PFSK-1 (cell line): Measurements from ENCODE around the gene RPS6KB1.

Experiments used
- FOXP2 ChIP-seq: optimal IDR thresholded peaks from 2 replicates; pipeline ENCODE3; 2011; ENCODE audit warnings: borderline replicate concordance, control low read depth, inconsistent platforms; ENCODE audit not compliant: insufficient read depth; ENCODE audit errors: extremely low read length, extremely low read depth
- POLR2AphosphoS5 ChIP-seq: IDR thresholded peaks from 2 replicates; pipeline ENCODE4 v1.6.1; 2012; ENCODE audit warnings: low read depth, mild to moderate bottlenecking, control low read depth, low read length, moderate library complexity
- REST ChIP-seq, 2 experiments: IDR thresholded peaks; 2 replicates each; pipeline versions ENCODE4 v1.6.1 to v1.8.0; 2011 to 2012; ENCODE audit warnings: low read depth in 2 of 2, low read length in 2 of 2, control low read depth in 1 of 2, inconsistent platforms in 1 of 2, mild to moderate bottlenecking in 1 of 2, moderate library complexity in 1 of 2; ENCODE audit not compliant: insufficient read depth in 1 of 2
- SIN3A ChIP-seq: IDR thresholded peaks from 2 replicates; pipeline ENCODE4 v1.6.1; 2012; ENCODE audit warnings: mild to moderate bottlenecking, low read length, moderate library complexity, borderline replicate concordance; ENCODE audit not compliant: insufficient read depth
- TAF1 ChIP-seq: IDR thresholded peaks from 2 replicates; pipeline ENCODE4 v1.6.1; 2012; ENCODE audit warnings: low read length, control low read depth, borderline replicate concordance; ENCODE audit not compliant: insufficient read depth

The RPS6KB1 gene

GRCh38 chr17:59848778-59849177 lies 44.1 kb upstream of the RPS6KB1 start:
- TF ChIP-seq TAF1 (no peak), SIN3A (no peak), REST (IDR thresholded peaks at IDR 0.05; ENCODE audit: insufficient read depth in 1 of 2, low read depth in 2 of 2, low read length in 2 of 2) (no peak), FOXP2 (no peak), POLR2AphosphoS5 (no peak)

- TF ChIP-seq POLR2AphosphoS5 (no peak; the same call in 1 of the 2 replicates), FOXP2 (peak; percentile 66)
Measured at GRCh38 chr17:59851439-59852375, 41.2 kb upstream of the RPS6KB1 start.

- TF ChIP-seq TAF1, result no peak
- TF ChIP-seq FOXP2, result no peak
- 0 out of 4 replicates have a peak, but pooled peaks of 1 of the 2 experiments have one; percentile 11 for TF ChIP-seq REST (IDR thresholded peaks at IDR 0.05; ENCODE audit: insufficient read depth in 1 of 2, low read depth in 2 of 2, low read length in 2 of 2)
Measured at GRCh38 chr17:59853168-59853918, 39.6 kb upstream of the RPS6KB1 start.

GRCh38 chr17:59856859-59857794 lies 35.8 kb upstream of the RPS6KB1 start:
- TF ChIP-seq FOXP2, result no peak
- TF ChIP-seq REST (IDR thresholded peaks at IDR 0.05; ENCODE audit: insufficient read depth in 1 of 2, low read depth in 2 of 2, low read length in 2 of 2), result no peak
- TF ChIP-seq TAF1, result no peak
- no peak for TF ChIP-seq POLR2AphosphoS5
- TF ChIP-seq SIN3A, result no peak
